AG04449 (cell line): ENCODE measurements around the gene TFCP2.

Experiments used
- CTCF ChIA-PET: fragments of 350-600 bp; formaldehyde crosslinking; extraction: SDS; loops from one replicate; lab custom pipeline; 2021; ENCODE audit warnings: antibody characterized with exemption; lab: Yijun Ruan, JAX
- POLR2A ChIA-PET: fragments of 400-600, 350-600 bp; formaldehyde crosslinking; extraction: SDS; loops from one replicate; lab custom pipeline; 2020; ENCODE audit warnings: antibody characterized with exemption, inconsistent platforms; lab: Yijun Ruan, JAX
- DNase-seq: peaks from one replicate; pipeline ENCODE4 v3.0.0-alpha.2; 2010; ENCODE audit warnings: low read depth, low spot score
- H3K4me3 ChIP-seq: 2 replicates; pipeline ENCODE4 v1.5.1; 2011; ENCODE audit warnings: low read depth, mild to moderate bottlenecking, control low read depth, low read length
- TF ChIP-seq, protein P1 (sequence below): IDR thresholded peaks from one replicate; pipeline ENCODE4 v1.5.1; 2011; ENCODE audit warnings: mild to moderate bottlenecking, moderate library complexity, low read length, control low read depth, inconsistent platforms; ENCODE audit not compliant: insufficient read depth; ENCODE audit errors: missing control alignments

The TFCP2 gene

DNA sequence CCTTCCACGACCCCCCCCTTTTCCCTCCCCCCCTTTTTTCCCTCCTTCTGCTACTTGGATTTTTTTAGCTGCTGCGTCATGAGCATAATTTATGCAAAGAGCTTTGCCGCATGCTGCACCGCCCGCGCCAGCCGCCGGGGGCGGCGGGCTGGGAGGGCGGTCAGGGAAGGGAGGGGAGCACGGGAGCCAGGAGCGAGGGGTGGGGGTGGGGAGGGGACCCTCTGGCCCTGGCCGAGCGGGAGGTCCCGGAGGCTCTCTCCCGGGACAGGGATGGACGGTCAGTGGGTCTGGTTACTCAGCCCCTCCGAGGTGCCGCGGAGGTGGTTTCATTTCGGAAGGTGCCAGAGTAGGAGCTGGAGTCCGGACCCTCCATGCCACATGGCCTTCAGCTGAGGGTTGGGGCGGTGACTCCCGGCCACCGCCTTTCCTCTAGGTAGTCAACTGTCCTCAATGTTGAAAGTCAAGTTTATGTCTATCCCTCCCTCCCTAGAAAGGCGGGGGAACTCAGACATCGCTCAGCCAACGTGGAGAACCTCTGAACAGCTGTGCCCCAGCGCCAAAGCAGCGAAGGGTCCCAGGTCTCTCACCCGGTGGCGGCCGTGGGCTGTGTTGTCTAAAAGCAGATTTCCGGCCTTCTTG lies 45.2 kb upstream of the TFCP2 start, which contains the start of gene POU6F1:
TSS of gene POU6F1 (minus strand) at position 95 of the 639 bp plus-strand sequence. CDS start 11,226 bp downstream, outside the sequence.
- POLR2A ChIA-PET, result interaction anchor here (0.6 to 1.9 kb wide), 5 partner anchors 13 to 608 kb away, joined by 3 to 15 read pairs (median 4); partner anchors contain the start of genes CSRNP2 and DAZAP2
- TF ChIP-seq, protein P1, sequence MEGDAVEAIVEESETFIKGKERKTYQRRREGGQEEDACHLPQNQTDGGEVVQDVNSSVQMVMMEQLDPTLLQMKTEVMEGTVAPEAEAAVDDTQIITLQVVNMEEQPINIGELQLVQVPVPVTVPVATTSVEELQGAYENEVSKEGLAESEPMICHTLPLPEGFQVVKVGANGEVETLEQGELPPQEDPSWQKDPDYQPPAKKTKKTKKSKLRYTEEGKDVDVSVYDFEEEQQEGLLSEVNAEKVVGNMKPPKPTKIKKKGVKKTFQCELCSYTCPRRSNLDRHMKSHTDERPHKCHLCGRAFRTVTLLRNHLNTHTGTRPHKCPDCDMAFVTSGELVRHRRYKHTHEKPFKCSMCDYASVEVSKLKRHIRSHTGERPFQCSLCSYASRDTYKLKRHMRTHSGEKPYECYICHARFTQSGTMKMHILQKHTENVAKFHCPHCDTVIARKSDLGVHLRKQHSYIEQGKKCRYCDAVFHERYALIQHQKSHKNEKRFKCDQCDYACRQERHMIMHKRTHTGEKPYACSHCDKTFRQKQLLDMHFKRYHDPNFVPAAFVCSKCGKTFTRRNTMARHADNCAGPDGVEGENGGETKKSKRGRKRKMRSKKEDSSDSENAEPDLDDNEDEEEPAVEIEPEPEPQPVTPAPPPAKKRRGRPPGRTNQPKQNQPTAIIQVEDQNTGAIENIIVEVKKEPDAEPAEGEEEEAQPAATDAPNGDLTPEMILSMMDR, result peak; percentile 68
- CTCF ChIA-PET, result interaction anchor here (0.7 to 3.9 kb wide), 12 partner anchors 12 to 233 kb away, joined by 3 to 27 read pairs (median 3); no protein-coding TSS in a partner anchor

DNA sequence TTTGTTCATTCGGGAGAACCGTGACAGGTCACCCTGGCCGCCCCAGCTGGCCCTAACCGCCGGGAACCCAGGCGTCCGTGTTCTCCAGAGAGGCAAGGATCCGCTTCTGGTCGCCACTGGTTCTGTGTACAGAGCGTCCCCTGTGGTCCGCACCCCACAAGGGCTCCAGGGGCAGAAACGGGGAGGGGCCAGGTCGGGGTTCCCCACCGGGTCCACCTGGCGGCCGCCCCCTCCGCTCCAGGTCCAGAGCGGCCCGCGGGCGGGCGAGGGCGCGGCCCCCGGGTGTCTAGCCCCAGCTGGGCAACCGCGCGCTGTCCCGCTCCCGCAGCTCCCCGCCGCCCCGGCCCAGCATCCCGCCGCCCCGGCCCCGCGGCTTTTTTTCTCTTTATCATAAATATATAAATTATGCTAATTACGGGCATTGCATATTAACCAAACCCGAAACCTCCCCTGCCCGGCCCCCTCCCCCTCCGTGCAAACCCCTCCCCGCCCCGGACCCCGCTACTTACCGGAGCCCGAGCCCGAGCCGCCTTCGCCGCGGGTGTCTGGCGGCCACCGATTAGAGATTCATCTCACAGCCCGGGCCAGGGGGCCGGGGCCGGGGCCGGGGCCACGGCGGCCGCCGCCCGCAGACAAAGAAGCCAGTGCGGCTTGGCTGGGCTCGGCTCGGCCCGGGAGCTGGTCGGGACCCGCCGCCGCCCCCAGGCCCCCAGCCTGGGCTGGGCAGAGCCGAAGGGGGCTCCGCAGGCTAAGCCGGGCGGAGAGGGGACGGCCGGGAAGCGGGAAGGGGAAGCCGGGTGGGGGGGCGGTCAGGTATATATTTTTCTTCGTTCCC lies 44.4 kb upstream of the TFCP2 start:
- H3K4me3 ChIP-seq, result peak overlapping the region; percentile 77
- CTCF ChIA-PET, result interaction anchor here (1.0 to 3.9 kb wide), 9 partner anchors 12 to 134 kb away, joined by 3 to 27 read pairs (median 4); partner anchors contain the start of gene DAZAP2
- POLR2A ChIA-PET, result interaction anchor here (0.6 to 1.9 kb wide), 5 partner anchors 16 to 608 kb away, joined by 3 to 15 read pairs (median 4); partner anchors contain the start of genes CSRNP2 and DAZAP2
- no peak for DNase-seq
- TF ChIP-seq, protein P1, result peak; percentile 45

More for the DNA sequence above, 45.2 kb upstream of the TFCP2 start, which contains the start of gene POU6F1:
- DNase-seq, result no peak
- peak within 1 kb of the TSS; percentile 77 for H3K4me3 ChIP-seq

DNA sequence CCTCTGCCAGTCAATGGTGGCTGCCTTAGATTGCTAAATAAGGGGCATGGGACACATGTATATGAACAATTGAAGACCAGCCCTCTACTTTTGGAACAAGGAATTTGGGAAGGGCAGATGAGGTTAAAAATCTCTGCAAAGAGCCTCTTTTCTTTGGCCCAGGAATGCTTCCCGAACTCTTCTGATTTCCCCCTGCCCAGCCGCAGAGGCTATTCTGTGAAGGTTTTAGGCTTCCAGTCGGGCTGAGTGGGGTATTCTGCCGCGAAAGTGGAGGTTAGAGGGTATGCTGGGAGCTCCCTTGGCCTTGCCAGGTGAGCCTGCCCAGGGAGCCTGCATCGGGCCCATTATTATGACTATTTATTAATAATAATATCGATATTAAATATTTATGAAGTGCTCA lies 43.7 kb upstream of the TFCP2 start:
- ChIA-PET POLR2A (interaction anchor here (0.6 to 1.9 kb wide), 2 partner anchors 16 to 22 kb away, joined by 3 to 11 read pairs; partner anchors contain the start of gene DAZAP2), CTCF (interaction anchor here (1.0 to 3.9 kb wide), 2 partner anchors 22 to 125 kb away, joined by 3 to 27 read pairs; partner anchors contain the start of gene DAZAP2)
- peak overlapping the region; percentile 77 for H3K4me3 ChIP-seq
- TF ChIP-seq, protein P1, result no peak
- no peak for DNase-seq

DNA sequence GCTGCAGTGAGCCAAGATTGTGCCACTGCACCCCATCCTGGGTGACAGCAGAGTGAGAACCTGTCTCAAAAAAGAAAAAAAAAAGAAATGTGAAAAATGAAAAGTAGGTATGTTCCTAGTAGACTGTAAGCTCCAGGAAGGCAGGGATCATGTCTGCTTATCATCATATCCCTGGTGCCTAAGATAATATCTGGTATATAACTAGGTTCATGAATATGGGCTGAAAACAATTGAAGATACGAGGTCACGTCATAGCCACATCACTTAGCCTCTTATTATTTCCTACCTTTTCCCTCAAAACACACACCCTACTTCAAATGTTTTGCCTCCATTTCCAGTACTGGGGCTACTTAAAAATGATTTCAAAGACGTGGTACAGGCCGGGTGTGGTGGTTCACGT lies 42.0 kb upstream of the TFCP2 start:
- DNase-seq, result no peak
- POLR2A ChIA-PET, result no interaction called here
- H3K4me3 ChIP-seq, result no peak overlapping the region
- TF ChIP-seq, protein P1, result no peak
- CTCF ChIA-PET, result interaction anchor here (0.6 to 1.6 kb wide), 3 partner anchors 124 to 399 kb away, joined by 3 to 5 read pairs (median 3); no protein-coding TSS in a partner anchor

DNA sequence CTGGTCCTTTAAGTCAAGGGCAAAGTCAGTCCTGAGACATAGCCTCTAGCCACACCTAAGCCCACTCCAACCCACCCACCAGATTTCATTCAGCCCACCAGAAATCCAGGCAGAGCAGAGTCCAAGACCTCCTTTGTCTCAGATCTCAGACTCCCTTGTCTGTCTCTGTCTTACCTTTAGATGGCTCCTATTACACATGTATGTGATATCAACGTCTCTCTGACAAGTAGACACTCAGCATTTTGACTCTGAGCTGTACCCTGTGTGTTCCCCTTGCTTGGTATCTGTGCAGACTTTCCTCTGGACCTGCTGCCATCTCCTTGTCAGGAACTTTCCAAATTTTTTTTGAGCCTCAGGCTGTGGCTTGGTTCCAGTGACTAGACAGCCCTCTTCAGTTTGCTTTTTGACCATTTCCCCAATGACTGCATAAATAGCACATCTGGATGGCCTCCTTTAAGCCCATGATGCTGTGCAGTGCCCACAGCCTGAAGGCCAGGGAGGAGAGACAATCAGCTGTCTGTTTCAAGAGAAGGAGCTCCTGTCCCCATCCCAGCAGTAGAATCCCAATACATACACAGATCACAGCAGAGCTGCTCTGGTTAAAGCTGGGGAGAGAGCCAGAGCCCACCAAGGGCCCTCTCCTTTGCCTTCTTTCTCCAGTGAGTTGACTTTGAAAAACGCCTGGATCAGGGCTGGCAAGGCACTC lies 37.9 kb upstream of the TFCP2 start:
- ChIA-PET POLR2A (no interaction called here), CTCF (interaction anchor here (0.9 to 1.1 kb wide), 2 partner anchors 9 to 130 kb away, joined by 3 to 4 read pairs; no protein-coding TSS in a partner anchor)
- DNase-seq, result no peak
- TF ChIP-seq, protein P1, result no peak
- H3K4me3 ChIP-seq, result no peak overlapping the region
